Umbilical cord (tissue), 2 donors: ENCODE measurements around the gene BRINP2. TPM values are rescaled to one million over a fixed set of nuclear protein-coding genes. Genes with fewer than 3 reads are reported as not detected.
"Not testable (repeated sequence)": the region's sequence is repeated elsewhere in the genome, so short reads cannot be mapped to it uniquely, and the experiment has no call there.

Source experiments
- DNase-seq: peaks from one replicate; pipeline ENCODE4 v3.0.0-alpha.2; 2015; ENCODE audit warnings: low spot score
- total RNA-seq: library from RNA; depleted of rRNA; stranded (reverse); fragments of >200 nt; gene quantifications from one replicate; pipeline ENCODE4 v1.2.3, GENCODE V29; 2014; ENCODE audit warnings: low replicate concordance; ENCODE audit not compliant: insufficient read depth

BRINP2 gene
- total RNA-seq, 1 donor from 2014 or later, result 5.3 TPM

- no peak for DNase-seq
Observed at GRCh38 chr1:177315261-177315660, 144.5 kb downstream of the BRINP2 start.

- DNase-seq, result no peak
Observed at GRCh38 chr1:177315761-177316160, 145.0 kb downstream of the BRINP2 start.

DNA sequence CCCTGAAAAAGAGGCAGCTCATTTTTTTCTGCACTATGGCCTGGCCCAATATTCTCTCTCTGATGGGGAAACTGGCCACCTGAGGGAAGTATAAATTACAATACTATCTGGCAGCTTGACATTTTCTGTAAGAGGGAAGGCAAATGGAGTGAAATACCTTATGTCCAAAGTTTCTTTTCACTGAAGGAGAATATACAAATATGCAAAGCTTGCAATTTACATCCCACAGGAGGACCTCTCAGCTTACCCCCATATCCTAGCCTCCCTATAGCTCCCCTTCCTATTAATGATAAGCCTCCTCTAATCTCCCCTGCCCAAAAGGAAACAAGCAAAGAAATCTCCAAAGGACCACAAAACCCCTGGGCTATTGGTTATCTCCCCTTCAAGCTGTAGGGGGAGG, 150.7 kb downstream of the BRINP2 start:
- not testable (repeated sequence) for DNase-seq

GRCh38 chr1:177328251-177328650, 157.5 kb downstream of the BRINP2 start:
- DNase-seq, result no peak

GRCh38 chr1:177329871-177330270, 159.1 kb downstream of the BRINP2 start:
- no peak for DNase-seq

Other genes starting within 250 kb of the BRINP2 start
- gene ASTN1, start 6.2 kb upstream of the BRINP2 start, total RNA-seq, result 5.8 TPM